Glomerular visceral epithelial cell (primary cell): ENCODE results near the gene WWOX.

Experiments used
- DNase-seq: peaks from one replicate; pipeline ENCODE4 v3.0.0-alpha.2; 2016; ENCODE audit errors: extremely low spot score

Gene WWOX

DNA sequence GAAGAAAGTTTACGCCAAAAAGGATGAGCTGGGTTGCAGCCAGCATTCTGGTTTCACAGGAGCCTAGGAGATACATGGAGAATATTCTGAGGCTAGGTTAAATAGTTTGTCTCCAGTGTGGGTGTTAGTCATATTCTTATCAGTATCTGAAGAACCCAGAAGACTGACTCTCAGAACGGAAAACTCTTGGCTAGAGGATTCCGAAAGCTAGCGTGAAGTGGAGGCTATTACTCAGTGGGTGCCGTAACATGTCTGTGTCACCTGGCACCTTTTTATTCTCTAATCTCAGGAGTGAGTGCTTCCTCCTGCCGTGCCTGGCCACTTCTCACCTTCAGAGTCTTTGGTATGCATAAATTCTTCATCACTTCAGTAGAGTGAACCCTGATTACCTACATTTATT lies 199.5 kb downstream of the WWOX start:
- no peak for DNase-seq

DNA sequence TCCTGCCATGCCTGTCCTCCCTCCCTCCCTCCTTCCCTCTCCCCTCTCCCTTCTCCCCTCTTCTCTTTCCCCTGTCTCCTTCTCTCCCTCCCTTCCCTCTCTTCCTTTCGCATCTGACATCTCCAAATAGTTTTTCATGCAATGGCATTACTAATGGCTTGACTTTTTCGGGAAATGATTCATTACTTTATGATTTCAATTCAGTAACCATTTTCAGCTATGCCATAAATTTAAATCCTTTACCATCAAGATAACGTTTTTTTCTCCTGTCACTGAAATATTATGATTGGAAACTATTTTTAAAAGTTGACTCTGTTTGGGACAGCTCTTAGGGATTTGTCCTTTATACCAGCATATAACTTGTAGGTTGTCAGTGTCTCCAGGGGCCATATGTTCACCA lies 201.0 kb downstream of the WWOX start:
- no peak for DNase-seq

DNA sequence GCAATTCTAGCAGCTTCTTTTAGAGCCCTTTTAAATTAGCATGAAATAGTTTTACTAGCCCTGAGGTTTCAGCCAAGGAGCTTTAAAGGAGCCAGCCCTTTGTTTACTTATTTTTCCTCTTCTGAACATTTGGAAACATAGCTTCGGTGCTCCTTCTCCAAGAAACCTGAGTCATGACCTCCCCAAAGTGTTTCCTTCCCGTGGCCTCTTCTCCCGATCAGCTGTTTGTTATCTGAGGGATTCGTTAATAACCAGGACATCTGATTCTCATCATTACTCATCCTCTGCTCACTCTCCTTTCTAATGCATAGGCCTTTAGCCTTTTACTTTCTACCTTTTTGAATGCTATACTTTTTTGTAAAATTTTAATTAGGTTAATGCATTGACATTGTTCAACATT lies 204.5 kb downstream of the WWOX start:
- DNase-seq: no peak

DNA sequence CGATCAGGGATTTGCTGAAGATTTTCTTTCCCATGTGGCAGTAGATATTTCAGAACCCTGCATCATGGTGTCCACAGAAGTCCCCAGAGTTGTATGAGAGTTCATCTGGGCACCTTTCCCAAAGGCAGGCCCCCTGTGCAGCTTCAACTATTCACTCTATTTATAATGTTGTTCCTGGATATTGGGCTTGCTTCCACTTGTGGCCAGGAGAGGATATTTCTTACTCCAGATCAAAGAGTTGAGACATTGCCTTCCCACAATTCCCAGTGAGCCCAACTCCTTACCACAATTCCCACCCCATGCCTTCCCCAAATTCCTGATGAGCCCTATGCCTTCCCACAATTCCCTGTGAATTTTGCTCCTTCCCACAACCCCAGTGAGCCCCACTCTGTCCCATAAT lies 206.9 kb downstream of the WWOX start:
- DNase-seq: no peak

DNA sequence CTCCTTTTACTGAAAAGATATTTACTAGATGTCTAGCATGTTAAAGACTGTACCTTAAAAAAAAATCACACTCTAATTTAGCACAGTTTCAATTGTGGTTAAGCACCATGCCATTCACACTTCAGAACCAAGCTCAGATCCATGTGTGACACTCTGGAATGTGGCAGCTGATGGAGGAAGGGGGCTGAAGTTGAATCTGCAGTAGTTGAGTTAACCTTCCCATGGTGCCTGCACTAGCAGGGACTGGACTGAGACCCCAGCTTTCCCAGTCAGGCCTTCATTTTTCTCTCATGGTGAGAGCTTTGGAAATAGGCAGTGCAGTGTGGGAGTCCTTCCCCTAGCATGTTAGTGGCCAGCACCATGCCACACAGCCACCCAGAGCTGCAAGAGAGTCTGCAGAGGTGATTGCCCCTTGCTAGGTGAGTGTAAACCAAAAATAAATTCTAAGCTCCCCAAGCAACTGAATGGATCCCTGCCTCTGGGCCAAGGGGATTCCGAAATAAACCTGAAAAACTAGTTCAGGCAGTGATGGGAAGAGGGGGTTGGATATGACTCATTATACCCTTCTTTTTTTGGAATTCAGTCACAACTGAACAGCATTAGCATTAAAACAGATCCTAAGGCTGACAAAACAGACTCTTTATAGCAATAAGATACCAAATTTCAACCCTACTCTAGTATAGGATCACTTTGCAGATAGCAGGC lies 208.5 kb downstream of the WWOX start:
- no peak for DNase-seq

DNA sequence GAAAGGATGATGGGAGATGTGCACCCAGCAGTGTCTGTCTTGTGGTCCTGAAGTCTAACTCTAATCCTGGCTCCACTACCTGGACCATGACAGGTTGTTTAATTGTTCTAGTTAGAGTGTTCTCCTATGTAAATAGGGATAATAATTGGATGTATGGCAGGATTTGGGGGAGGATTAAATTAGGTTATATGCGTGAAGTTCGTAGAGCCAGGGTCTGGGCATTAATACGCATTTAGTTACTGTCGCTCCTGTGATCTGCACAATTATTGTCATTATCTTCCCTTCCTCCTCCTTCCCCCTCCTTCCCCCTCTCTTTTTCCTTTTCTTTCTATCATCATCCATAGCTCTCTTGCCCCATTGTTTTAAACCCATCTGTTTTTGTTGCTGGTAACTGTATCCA lies 210.3 kb downstream of the WWOX start:
- DNase-seq: no peak

DNA sequence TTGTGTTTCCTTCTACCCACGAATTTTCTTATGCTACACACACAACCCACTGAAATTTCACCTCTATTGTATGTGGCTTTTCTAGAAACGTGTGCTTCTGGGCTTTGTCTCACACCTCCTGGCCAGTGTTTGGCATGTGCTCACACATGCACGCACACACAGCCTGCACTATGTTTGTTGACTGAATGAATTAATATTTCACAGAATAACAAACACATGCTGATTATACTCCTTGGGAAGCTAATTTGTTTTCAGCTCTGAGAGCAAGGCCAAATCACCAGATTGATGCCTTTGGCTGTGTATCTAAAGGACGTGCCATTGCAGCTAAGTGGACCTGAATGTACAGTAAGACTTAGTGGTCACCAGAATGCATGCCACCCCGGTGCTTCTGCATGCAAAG lies 210.7 kb downstream of the WWOX start:
- DNase-seq: no peak

DNA sequence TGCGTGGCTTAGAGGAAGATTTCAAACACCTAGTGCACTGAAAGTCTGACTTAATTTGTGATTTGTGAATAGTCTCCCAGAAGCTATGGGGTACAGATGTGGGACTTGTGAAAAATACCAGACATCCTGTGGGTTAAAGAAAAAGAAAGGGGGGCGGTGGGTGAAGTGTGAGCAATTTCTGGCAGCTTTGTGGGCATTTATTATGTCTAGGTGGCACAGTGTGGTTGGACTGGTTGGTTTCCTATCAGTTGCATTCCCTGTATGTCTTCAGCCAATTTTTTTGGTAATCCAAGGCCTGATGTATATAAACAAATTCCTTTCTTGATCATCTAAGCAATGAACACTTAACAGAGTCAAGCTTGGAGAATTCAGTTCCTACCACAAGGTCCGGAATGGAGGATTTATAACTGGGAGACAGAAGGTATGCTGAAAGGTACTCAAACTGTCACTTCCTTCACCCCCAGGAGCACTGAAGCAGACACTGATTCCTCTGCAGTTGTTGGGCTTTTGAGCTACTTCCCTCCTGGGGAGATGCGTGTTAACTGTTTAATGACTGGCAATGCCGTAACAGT lies 211.6 kb downstream of the WWOX start:
- no peak for DNase-seq

DNA sequence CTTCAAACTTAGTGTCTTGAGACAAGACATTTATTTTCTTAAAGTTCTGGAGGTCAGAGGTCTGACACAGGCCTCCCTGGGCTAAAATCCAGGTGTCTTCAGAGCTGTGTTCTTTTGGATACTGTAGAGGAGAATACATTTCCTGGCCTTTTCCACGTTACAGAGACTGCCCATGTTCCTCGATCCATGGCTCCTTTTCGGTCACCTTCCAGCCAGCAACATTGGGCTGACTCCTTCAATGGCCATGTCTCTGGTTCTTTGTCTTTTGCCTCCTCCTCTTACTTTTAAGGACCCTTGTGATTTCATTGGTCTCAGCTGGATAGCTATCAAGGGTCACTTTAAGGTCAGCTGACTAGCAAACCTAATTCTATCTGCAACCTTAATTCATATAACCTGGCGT lies 212.4 kb downstream of the WWOX start:
- DNase-seq: no peak

DNA sequence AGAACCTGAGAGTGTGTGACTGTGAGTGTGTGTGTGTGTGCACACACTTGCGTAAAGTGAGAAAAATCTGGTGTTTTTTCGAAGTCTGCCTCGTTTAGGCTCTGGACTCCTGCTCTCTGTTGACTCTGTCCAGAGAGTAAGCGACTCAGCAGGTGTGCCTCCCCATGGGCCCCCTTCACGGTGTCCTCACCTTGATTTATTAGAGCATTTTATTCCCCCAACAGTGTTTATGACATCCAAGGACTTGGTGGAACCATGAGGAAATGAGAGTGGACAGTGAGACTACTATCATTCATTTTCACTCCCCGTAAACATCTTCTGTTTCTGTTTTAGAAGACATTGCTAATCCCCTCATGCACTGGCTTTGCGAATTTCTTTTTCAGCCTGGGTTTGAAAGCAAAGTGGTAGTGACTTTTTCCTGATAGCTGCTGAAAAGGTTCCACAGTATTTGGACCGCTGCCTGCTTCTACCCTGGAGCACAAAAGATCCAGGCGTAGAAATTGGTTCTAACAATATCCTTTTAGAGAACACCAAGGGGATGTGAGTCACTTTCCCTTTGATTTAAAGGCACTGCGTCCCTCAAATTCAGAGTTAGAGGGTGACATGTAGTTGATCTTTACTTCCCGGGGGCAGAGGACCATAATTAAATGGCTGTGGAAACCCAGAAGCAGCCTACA lies 218.2 kb downstream of the WWOX start:
- DNase-seq: no peak

DNA sequence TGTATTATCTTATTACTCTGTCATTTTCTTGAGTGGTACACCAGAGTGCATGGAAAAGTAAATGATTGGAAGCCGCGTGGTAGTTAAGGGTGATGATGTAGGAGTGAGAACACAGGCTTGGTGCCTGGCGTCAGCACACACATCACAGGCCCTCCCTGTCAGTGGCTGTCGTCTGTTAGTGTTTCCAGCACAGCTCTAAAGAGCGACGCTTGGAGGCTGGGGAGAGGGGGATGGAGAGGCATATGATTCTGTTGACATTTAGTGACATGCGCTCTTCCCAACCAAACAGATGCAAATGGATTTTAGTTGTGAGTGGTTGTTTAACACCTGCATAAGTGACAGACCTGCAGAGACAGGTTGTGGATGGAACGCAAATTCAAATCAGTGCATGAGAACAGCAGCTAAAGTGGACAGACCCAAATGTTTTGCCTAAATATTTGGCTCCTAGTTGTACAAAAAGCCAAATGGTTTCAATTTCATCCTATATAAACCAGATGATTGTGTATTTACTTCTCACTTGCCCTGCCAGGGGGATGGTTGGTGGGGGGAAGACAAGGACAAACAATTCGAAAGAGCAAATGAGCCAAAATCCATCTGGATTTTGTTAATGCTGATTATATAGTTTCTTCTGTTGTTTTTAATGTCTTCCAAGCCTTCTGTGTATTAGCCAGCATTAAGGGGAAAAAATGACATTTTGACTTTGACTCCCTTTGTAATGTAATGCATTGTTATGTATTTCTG lies 222.3 kb downstream of the WWOX start:
- DNase-seq: no peak

DNA sequence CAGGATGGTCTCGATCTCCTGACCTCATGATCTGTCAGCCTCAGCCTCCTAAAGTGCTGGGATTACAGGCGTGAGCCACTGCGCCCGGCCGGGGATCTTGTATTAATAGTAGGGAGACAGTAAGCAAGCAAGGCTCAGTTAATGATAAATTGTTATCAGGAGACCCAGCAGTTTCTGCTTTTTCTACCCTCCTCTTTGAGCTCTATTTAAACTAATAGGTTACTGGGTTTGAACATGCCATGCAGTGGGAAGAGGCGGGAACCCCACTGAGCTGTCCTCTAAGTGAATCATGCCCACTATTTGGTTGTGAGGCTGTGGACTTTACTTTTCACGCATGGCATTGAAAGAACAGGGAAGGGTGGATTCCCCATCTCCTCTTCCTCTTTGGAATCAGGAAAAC lies 223.9 kb downstream of the WWOX start:
- DNase-seq: no peak

DNA sequence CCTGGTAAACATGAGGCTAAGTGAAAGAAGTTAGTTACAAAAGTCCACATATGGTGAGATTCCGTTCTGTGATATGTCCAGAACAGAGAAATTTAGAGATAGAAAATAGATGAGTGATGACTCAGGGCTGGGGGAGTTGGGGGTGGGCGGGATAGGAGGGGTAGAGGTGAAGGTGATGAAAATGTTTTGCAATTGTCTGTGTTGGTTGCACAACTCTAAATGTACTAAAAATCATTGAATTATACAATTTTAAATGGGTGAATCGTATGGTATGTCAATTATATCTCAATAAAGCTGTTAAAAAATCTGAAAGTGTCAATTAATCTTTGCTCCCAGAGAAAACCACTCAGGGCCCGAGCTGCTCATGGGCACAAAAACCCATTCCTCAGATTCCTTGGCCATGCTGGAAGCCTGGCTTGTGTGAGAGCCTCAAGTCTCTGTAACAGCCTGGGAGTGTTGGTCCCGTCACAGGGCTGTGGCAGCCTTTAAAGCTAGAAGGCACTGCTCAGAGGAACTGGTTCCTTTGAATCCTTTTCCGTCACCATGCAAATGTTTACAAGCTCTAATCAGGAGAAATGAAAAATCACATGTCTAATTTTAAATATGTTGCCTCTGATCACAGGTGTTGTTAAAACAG lies 225.3 kb downstream of the WWOX start:
- no peak for DNase-seq

DNA sequence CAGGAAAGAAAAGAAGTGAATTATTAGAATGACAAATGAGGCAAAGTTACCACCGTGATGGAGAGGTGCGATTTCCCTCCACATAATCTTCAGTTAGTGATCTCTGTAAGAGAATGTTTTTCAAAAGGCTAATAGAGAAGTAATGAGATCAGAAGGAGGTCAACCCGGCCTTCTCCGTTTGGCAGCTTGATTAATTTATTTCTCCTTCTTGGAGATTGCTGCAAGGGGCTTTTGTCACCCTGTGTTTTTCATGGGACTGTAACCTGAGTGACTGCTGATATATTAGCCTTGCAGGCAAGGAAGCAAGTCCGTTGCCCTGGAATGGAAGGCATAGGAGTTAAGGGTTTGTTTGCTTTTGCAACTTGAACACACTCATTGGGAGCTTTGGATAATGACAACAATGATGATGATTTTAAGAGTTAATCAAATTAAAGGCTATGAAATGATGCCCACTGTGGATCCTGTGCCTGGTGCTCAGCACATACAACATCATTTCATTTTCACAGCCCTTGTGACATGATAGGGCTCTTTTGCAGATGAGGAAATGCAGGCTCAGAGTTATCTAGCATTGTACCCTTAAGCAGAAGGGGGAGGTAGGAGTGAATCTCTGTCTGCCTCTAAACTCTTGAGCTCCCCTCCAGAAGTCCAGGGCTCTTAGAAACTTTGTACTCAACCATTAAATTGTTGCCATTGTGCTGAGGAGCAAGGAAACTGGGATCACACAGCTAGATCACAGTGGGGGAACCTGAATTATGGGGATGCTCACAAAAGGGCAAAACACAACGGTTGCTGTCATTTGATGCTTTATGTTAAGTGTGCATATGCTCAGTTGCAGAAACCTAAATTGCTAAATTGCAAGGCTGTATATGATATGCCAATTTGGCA lies 226.3 kb downstream of the WWOX start:
- DNase-seq: no peak

DNA sequence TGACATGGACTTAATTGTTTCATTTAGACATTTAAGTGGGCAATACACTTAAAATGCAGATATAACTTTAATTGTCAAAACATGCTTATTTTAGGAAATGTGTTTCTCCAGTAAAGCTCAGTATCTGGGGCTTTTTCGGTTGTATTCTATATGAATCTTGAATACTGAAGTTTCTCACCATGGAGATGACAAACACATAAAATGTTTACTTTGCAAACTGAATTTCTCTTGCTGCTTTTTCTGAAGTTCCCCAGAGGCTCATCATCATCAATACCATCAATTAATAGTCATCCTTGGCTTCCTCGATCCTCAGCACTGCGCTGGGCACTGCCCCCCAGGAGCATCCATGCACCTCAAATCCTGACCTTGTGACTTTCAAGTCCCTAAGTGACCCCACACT lies 227.3 kb downstream of the WWOX start:
- no peak for DNase-seq

DNA sequence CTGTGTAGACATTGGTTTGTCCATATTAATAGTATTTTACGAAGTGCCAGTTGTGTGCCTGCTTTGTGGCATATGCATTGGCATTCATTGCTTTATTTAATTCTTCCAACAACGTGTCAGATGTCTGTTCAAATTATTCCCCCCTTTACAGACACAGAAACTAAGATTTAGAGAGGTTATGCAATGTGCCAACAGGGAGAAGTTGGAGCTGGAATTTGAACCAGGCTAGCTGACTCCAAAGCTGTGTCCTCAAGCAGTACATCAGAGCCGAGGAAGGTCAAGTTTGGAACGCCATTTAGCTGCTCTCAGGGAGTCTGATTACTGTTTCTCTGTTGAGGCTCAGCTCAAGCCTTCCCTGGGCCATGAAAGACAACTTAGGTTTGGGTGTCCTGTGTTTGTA lies 232.3 kb downstream of the WWOX start:
- DNase-seq: no peak

DNA sequence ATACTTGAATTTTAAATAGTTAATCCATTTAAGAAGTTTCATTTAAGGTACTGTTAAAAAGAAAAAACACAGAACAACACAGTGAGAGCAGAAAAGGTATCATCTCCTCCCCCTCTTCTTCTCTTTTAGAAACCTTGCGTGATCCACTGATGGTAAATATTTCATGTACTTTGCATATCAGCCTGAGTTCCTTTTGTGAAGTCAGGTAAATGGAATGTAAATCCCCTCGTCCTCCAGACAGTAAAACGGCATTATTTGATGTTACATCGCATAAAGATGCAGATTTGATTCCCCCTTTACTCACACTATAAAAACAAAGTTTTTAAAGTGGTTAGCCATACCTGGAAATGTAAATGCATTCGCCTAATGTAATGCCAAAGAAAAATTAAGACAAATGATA lies 234.4 kb downstream of the WWOX start:
- DNase-seq: no peak

DNA sequence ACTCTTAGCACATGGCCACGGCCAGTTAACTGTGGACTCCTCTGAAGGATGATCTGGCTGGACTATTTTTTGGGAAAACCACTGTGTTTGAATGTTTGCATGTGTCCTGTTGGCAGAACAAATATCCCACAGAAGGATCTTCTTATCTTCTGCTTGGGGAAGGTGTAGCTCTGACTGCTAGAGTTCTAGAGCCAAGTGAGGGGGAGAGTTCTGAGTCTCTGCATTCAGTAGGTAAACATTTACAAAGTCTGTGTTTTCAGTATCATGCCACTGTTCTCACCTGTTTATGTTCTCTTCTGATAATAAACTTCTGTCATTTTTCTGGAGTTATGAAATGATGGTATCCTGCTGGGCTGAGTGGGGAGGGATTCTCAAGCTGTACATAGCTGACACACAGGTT lies 241.1 kb downstream of the WWOX start:
- DNase-seq: no peak

DNA sequence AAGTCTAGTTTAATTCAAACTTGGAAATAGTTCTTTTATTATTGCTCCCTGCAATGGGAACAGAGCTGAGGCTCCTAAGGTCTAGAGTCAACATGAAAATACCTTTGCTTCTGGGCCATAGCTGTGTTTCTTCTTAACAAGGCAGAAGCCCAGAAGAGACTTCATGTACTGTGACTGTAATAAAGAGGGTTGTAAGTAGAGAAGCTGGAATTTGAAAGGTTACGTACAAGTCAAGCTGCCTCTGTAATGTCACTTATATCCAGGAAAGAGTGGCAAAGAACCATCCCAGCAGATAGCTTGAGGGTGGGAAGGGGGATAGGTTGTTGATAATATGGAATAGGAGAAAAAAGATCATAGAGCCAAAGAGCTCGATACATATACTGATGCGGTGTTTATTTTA lies 248.6 kb downstream of the WWOX start:
- no peak for DNase-seq

DNA sequence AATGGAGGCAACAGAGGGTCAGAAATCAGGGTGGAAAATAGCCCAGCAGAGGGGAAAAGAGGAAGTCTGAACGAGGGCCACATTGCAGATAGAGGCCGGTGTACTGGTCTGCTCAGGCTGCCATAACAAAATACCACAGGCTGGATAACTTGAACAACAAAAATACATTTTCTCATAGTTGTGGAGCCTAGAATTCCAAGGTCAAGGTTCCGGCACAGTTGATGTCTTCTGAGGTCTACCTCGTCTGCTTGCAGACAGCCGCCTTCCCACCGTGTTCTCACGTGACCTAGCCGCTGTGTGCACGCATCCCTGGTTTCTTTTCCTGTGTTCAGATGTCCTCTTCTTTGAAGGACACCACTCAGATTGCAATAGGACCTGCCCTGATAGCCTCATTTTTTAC lies 249.4 kb downstream of the WWOX start:
- no peak for DNase-seq

DNA sequence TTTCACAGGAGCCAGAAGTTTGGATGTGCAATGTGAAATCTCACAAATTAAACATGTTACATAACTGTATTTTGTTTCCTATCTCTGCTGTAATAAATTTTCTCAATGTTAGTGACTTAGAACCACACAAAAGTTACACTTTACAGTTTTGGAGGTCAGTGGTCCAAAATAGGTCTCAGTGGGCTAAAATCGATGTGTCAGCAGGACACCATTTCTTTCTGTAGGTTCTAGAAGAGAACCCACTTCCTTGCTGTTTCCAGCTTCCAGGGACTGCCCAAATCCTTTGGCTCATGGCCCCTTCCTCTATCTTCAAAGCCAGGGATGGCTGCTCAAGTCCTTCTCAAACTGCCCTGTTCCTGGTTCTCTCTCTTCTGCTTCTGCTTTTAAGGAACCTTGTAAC lies 252.7 kb downstream of the WWOX start:
- no peak for DNase-seq
